Mesenchymal stem cell (in vitro differentiated cells and primary cell): ENCODE data around the gene INTS15.

Experiments
- DNase-seq: peaks from one replicate; pipeline ENCODE4 v3.0.0-alpha.2; 2013
- H2AFZ ChIP-seq: one replicate; pipeline ENCODE4 v1.6.1; 2013; ENCODE audit warnings: low read depth, mild to moderate bottlenecking, control low read depth, inconsistent platforms, low read length, moderate library complexity
- H2AK5ac ChIP-seq: 2 replicates; pipeline ENCODE4 v1.6.1; 2013; ENCODE audit warnings: low read length, moderate library complexity, mild to moderate bottlenecking, inconsistent platforms; ENCODE audit not compliant: severe bottlenecking
- H2BK120ac ChIP-seq: one replicate; pipeline ENCODE4 v1.6.1; 2013; ENCODE audit warnings: low read depth, mild to moderate bottlenecking, inconsistent platforms, low read length, moderate library complexity
- H2BK12ac ChIP-seq, 2 experiments: one replicate each; pipeline ENCODE4 v1.6.1; 2013; ENCODE audit warnings: inconsistent platforms in 2 of 2, low read length in 2 of 2, mild to moderate bottlenecking in 2 of 2, moderate library complexity in 2 of 2, control low read depth in 1 of 2
- H2BK15ac ChIP-seq: one replicate; pipeline ENCODE4 v1.6.1; 2013; ENCODE audit warnings: mild to moderate bottlenecking, low read depth, inconsistent platforms; ENCODE audit not compliant: poor library complexity, severe bottlenecking
- H2BK5ac ChIP-seq: 2 replicates; pipeline ENCODE4 v1.6.1; 2013; ENCODE audit warnings: low read depth, mild to moderate bottlenecking, low read length, control low read depth, inconsistent platforms; ENCODE audit not compliant: poor library complexity, severe bottlenecking
- H3K14ac ChIP-seq, 2 experiments: one replicate each; pipeline ENCODE4 v1.6.1; 2013; ENCODE audit warnings: inconsistent platforms in 2 of 2, low read length in 2 of 2, control low read depth in 1 of 2, mild to moderate bottlenecking in 1 of 2, moderate library complexity in 1 of 2
- H3K18ac ChIP-seq, 2 experiments: one replicate each; pipeline ENCODE4 v1.6.1; 2013; ENCODE audit warnings: inconsistent platforms in 2 of 2, low read length in 2 of 2, control low read depth in 1 of 2, low read depth in 1 of 2, mild to moderate bottlenecking in 1 of 2
- H3K23ac ChIP-seq, 2 experiments: one replicate each; pipeline ENCODE4 v1.6.1; 2013; ENCODE audit warnings: inconsistent platforms in 2 of 2, low read length in 2 of 2, mild to moderate bottlenecking in 2 of 2, moderate library complexity in 2 of 2, control low read depth in 1 of 2
- H3K27ac ChIP-seq: 2 replicates; pipeline ENCODE4 v1.5.1; 2013; ENCODE audit warnings: mild to moderate bottlenecking, moderate library complexity, low read length, control low read depth, inconsistent platforms; ENCODE audit not compliant: poor library complexity, severe bottlenecking
- H3K27me3 ChIP-seq, 2 experiments: 2 replicates each; pipeline versions ENCODE4 v1.6.1 to v1.7.0; 2013; ENCODE audit warnings: low read length in 2 of 2, mild to moderate bottlenecking in 2 of 2, moderate library complexity in 2 of 2, control low read depth in 1 of 2, inconsistent platforms in 1 of 2; ENCODE audit not compliant: control insufficient read depth in 1 of 2, insufficient read depth in 1 of 2
- H3K36me3 ChIP-seq, 2 experiments: 2 replicates each; pipeline versions ENCODE4 v1.6.1 to v1.7.0; 2013; ENCODE audit warnings: low read length in 2 of 2, control low read depth in 1 of 2, inconsistent platforms in 1 of 2, low read depth in 1 of 2, mild to moderate bottlenecking in 1 of 2; ENCODE audit not compliant: insufficient read depth in 2 of 2, control insufficient read depth in 1 of 2
- H3K4ac ChIP-seq, 2 experiments: one replicate each; pipeline ENCODE4 v1.6.1; 2013; ENCODE audit warnings: inconsistent platforms in 2 of 2, low read length in 2 of 2, mild to moderate bottlenecking in 2 of 2, moderate library complexity in 2 of 2, control low read depth in 1 of 2, low read depth in 1 of 2
- H3K4me1 ChIP-seq: 2 replicates; pipeline ENCODE4 v1.6.1; 2013; ENCODE audit warnings: low read depth, low read length, control low read depth; ENCODE audit not compliant: control insufficient read depth, insufficient read depth
- H3K4me2 ChIP-seq: 2 replicates; pipeline ENCODE4 v1.6.1; 2013; ENCODE audit warnings: low read length, mild to moderate bottlenecking, inconsistent platforms; ENCODE audit not compliant: poor library complexity, severe bottlenecking
- H3K4me3 ChIP-seq, 2 experiments: 2 replicates each; pipeline versions ENCODE4 v1.5.1 to v1.7.0; 2013; ENCODE audit warnings: low read length in 2 of 2, mild to moderate bottlenecking in 2 of 2, control low read depth in 1 of 2, low read depth in 1 of 2; ENCODE audit not compliant: insufficient read depth in 1 of 2
- H3K79me1 ChIP-seq: replicated peaks from 2 replicates; pipeline ENCODE4 v1.6.1; 2013; ENCODE audit warnings: mild to moderate bottlenecking, control low read depth, low read length, inconsistent platforms; ENCODE audit not compliant: poor library complexity, severe bottlenecking
- H3K9ac ChIP-seq: 2 replicates; pipeline ENCODE4 v1.7.0; 2013; ENCODE audit warnings: mild to moderate bottlenecking, low read length, moderate library complexity
- H3K9me3 ChIP-seq: 2 replicates; pipeline ENCODE4 v1.7.0; 2013; ENCODE audit warnings: mild to moderate bottlenecking, low read length; ENCODE audit not compliant: control insufficient read depth
- H4K8ac ChIP-seq: one replicate; pipeline ENCODE4 v1.6.1; 2013; ENCODE audit warnings: inconsistent platforms, mild to moderate bottlenecking, low read length, moderate library complexity
- H4K91ac ChIP-seq: one replicate; pipeline ENCODE4 v1.6.1; 2013; ENCODE audit warnings: mild to moderate bottlenecking, low read length, inconsistent platforms
- WGBS: methylation state at CpG from one replicate; pipeline ENCODE4 v1.1.7; 2013; ENCODE audit warnings: mixed read lengths; 5-methylcytosine and 5-hydroxymethylcytosine counted together

The INTS15 gene

DNA sequence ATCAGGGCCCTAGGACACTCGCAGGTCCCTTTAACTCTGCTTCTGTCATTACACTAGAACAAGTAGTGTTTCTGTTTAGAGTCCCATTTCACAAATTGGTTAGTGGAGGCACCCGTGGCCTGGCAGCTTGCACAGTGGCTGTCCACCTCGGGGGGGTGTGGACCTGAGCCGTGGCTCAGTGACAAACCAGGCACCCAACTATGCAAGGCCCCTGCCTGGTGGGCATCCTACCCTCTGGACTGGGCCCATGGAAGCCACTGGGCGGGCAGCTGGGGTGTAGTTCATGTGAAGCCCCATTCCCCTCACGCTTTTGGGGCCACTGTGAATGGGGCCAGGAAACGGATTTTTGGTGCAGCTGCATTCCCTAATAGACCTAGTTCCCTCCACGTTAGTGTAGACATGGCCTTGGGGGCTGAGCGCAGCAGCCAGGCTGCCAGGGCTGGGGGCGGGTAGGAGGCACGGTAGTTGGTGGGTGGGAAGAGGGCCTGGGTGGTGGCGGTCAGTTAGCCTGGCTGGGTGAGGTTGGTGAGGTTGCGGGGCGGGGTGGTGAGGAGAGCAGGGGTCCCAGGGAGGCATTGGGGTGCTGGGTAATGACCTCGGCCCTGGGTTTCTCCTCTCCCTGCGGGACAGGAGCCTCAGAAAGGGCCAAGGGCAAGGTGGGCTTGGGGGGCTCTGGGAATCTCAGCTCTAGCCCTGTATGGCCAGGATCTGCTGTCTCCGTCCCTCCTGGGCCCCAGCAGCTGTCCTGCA is 66.0 kb downstream of the INTS15 start:
- no peak overlapping the region for H4K8ac ChIP-seq
- H3K4me1 ChIP-seq: no peaks in the 10 kb centered on the region
- no peak overlapping the region for H2AK5ac ChIP-seq
- H2BK5ac ChIP-seq: no peak overlapping the region
- no peak overlapping the region for H3K4me2 ChIP-seq
- WGBS: 98% methylated on average over 17 of the region's 17 CpGs
- H3K18ac ChIP-seq: no peak overlapping the region
- no peak overlapping the region for H2BK12ac ChIP-seq
- H2AFZ ChIP-seq: no peak overlapping the region
- no peak overlapping the region for H2BK120ac ChIP-seq
- H3K79me1 ChIP-seq: peaks cover 29% of the 10 kb centered on the region
- no peak overlapping the region for H4K91ac ChIP-seq
- no peak overlapping the region for H3K4ac ChIP-seq
- DNase-seq: no peak
- peaks cover 22% of the 10 kb centered on the region for H3K9me3 ChIP-seq
- H3K4me3 ChIP-seq: no peak overlapping the region
- no peak overlapping the region for H3K9ac ChIP-seq
- H3K27ac ChIP-seq: no peak overlapping the region
- no peak overlapping the region for H3K23ac ChIP-seq
- H3K27me3 ChIP-seq: no peaks in the 10 kb centered on the region
- H2BK15ac ChIP-seq: no peak overlapping the region
- H3K14ac ChIP-seq: no peak overlapping the region
- peaks cover 33 to 61% of the 10 kb centered on the region in 2 experiments for H3K36me3 ChIP-seq

DNA sequence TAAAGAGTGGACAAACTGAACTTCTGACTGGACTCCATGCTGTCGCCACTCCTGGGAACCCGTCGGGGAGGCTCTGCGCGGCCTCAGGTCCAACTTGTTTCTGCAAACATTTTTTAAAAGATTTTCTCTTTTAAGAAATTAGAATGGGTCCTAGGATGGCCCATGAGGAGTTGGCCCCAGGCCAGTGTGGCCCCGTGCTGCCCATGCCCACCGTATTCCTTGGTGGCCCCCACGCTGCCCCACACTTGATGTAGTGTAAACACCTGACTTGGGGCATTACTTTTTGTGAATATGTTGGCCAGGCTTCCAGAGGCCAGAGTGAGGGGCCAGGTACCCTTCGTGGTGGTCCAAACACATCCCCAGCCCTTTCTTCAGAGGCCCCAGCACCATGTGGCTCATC is 66.6 kb downstream of the INTS15 start:
- H3K23ac ChIP-seq: no peak overlapping the region
- no peak overlapping the region for H3K4me3 ChIP-seq
- no peaks in the 10 kb centered on the region for H3K4me1 ChIP-seq
- H2BK15ac ChIP-seq: no peak overlapping the region
- DNase-seq: no peak
- H3K9ac ChIP-seq: no peak overlapping the region
- no peak overlapping the region for H3K4me2 ChIP-seq
- H3K4ac ChIP-seq: no peak overlapping the region
- no peak overlapping the region for H2BK12ac ChIP-seq
- H2AFZ ChIP-seq: no peak overlapping the region
- 99% methylated on average over 9 of the region's 9 CpGs for WGBS
- H4K91ac ChIP-seq: no peak overlapping the region
- H2AK5ac ChIP-seq: no peak overlapping the region
- H2BK5ac ChIP-seq: no peak overlapping the region
- no peak overlapping the region for H3K14ac ChIP-seq
- H3K36me3 ChIP-seq: peaks cover 30 to 55% of the 10 kb centered on the region in 2 experiments
- peaks cover 25% of the 10 kb centered on the region for H3K9me3 ChIP-seq
- H3K27ac ChIP-seq: no peak overlapping the region
- no peak overlapping the region for H3K18ac ChIP-seq
- no peak overlapping the region for H2BK120ac ChIP-seq
- no peaks in the 10 kb centered on the region for H3K27me3 ChIP-seq
- H4K8ac ChIP-seq: no peak overlapping the region
- H3K79me1 ChIP-seq: peaks cover 26% of the 10 kb centered on the region
